ENCODE results near the gene USP30.

- TF ChIP-seq CTCF (IDR thresholded peaks at IDR 0.05; ENCODE audit: borderline replicate concordance, extremely low read depth, low read length, poor library complexity, severe bottlenecking), result no peak
- no peak for TF ChIP-seq EZH2 (IDR thresholded peaks at IDR 0.05; ENCODE audit: borderline replicate concordance, low read depth, low read length, severe bottlenecking)
Observed at GRCh38 chr12:109087250-109087649, 34.9 kb downstream of the USP30 start.
